Mammary epithelial cell (primary cell): ENCODE measurements around the gene DNMT3A.

Source experiments
- EZH2 ChIP-seq: IDR thresholded peaks from 2 replicates; pipeline ENCODE4 v1.6.1; 2012; ENCODE audit warnings: low read length, inconsistent platforms, borderline replicate concordance
- TF ChIP-seq, protein P1 (sequence below), 2 donors: IDR thresholded peaks in 1 of 2; conservative IDR thresholded peaks in 1 of 2; 2 replicates each; pipeline ENCODE4 v1.5.1; 2011 to 2012; ENCODE audit warnings: inconsistent platforms in 2 of 2, low read length in 2 of 2, mild to moderate bottlenecking in 2 of 2, control low read depth in 1 of 2, low read depth in 1 of 2; ENCODE audit not compliant: insufficient read depth in 1 of 2; ENCODE audit errors: extremely low read depth in 1 of 2

DNA sequence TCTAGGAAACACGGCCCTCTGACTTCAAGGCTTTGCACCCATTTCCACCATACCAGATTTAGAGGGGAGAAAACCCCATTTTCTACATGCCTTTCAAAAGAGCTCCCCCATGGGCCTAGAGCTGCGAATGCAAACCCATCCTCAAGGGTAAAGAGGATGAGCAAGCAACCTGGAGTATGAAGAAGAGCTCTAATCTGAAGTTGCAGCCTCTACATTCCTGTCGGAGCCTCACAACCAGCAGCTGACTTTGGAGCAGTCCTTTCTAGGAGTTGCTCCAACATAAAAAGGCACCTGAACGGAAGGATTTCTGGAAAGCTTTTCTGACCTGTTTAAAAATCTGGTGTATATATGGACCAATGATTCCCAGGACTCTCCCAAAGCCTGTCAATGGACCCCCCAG lies 91.9 kb downstream of the DNMT3A start:
- TF ChIP-seq, protein P1, sequence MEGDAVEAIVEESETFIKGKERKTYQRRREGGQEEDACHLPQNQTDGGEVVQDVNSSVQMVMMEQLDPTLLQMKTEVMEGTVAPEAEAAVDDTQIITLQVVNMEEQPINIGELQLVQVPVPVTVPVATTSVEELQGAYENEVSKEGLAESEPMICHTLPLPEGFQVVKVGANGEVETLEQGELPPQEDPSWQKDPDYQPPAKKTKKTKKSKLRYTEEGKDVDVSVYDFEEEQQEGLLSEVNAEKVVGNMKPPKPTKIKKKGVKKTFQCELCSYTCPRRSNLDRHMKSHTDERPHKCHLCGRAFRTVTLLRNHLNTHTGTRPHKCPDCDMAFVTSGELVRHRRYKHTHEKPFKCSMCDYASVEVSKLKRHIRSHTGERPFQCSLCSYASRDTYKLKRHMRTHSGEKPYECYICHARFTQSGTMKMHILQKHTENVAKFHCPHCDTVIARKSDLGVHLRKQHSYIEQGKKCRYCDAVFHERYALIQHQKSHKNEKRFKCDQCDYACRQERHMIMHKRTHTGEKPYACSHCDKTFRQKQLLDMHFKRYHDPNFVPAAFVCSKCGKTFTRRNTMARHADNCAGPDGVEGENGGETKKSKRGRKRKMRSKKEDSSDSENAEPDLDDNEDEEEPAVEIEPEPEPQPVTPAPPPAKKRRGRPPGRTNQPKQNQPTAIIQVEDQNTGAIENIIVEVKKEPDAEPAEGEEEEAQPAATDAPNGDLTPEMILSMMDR (conservative IDR thresholded peaks at IDR 0.05 in 1 of 2, IDR thresholded peaks at IDR 0.05 in 1 of 2; ENCODE audit: extremely low read depth in 1 of 2, insufficient read depth in 1 of 2, low read depth in 1 of 2, low read length in 2 of 2), result no peak
- no peak for TF ChIP-seq EZH2
